Type B pancreatic cell (in vitro differentiated cells): ENCODE results near the gene LRP1-AS. TPM values are rescaled to one million over a fixed set of nuclear protein-coding genes. Genes with fewer than 3 reads are reported as not detected.

Experiments used
- DNase-seq: peaks from one replicate; pipeline ENCODE4 v3.0.0; 2021; ENCODE audit warnings: mixed read lengths; ENCODE audit not compliant: unreplicated experiment; ENCODE audit errors: extremely low spot score
- H3K27ac Mint-ChIP-seq: 2 replicates; pipeline ENCODE4 v1.8.0; 2021; ENCODE audit warnings: mild to moderate bottlenecking, mixed read lengths
- H3K27me3 Mint-ChIP-seq: 2 replicates; pipeline ENCODE4 v1.8.0; 2021; ENCODE audit warnings: mixed read lengths
- H3K36me3 Mint-ChIP-seq: 2 replicates; pipeline ENCODE4 v1.8.0; 2021; ENCODE audit warnings: mixed read lengths
- H3K4me1 Mint-ChIP-seq: one replicate; pipeline ENCODE4 v1.8.0; 2021; ENCODE audit warnings: mixed read lengths; ENCODE audit not compliant: unreplicated experiment
- H3K4me3 Mint-ChIP-seq: 2 replicates; pipeline ENCODE4 v1.8.0; 2021; ENCODE audit warnings: mild to moderate bottlenecking, mixed read lengths
- H3K9me3 Mint-ChIP-seq: 2 replicates; pipeline ENCODE4 v1.8.0; 2021; ENCODE audit warnings: mixed read lengths
- CTCF ChIP-seq: fragments of 200-600 bp; sonication (generic); conservative IDR thresholded peaks from 2 replicates; pipeline ENCODE4 v1.5.0; 2021; ENCODE audit warnings: antibody characterized with exemption, mild to moderate bottlenecking
- total RNA-seq: library from RNA; stranded (reverse); gene quantifications from 2 replicates; pipeline ENCODE4 v1.2.1, GENCODE V29; 2021; ENCODE audit warnings: low replicate concordance

Gene LRP1-AS
- total RNA-seq, 1 donor from 2014 or later, result not detected

DNA sequence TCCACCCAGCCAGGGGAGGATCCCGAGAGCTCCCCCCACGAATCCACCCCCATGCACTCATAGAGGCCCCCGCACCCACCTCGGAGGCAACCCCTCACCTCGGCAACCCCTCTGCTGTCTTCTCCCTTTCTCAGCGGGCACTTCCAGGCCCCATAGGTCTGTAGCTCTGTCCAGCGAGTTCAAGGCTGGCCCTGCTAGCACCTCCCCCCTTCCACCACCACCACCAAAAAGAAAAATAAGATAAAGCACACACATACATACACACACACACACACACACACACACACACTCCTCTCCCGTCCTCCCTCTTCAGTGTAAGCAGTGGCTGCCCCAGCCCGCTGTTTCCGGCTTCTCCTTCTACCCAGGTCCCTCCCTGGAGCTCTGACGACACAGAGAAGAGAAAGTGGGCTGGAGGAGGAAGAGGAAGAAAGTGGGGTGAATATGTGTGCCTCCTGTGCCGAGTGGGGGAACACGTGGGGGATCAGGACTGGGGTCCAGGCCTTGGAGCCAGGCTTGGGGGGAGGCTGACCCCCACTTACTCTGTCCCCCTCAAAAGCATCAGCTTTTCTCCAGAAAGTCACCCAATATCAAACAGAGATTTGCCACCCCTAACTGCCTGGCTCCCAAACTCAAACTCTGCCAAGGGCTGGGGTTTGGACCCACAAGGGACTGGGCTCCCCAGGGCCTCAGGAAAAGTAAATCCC is 36.2 kb downstream of the LRP1-AS start, which contains the start of gene STAT6:
Gene STAT6 (minus strand): TSS at position 332 of the 704 bp plus-strand sequence. CDS start 3,084 bp downstream, outside the sequence.
- DNase-seq, result no peak
- no peak for TF ChIP-seq CTCF
- H3K27ac Mint-ChIP-seq, result peak within 1 kb of the TSS; percentile 99
- peaks cover 4% of the 10 kb centered on the region for H3K27me3 Mint-ChIP-seq
- peaks cover 10% of the 10 kb centered on the region for H3K36me3 Mint-ChIP-seq
- H3K4me3 Mint-ChIP-seq, result peak within 1 kb of the TSS; percentile 96
- H3K4me1 Mint-ChIP-seq, result peaks cover 31% of the 10 kb centered on the region
- no peaks in the 10 kb centered on the region for H3K9me3 Mint-ChIP-seq

- peaks cover 31% of the 10 kb centered on the region for H3K4me1 Mint-ChIP-seq
- no peaks in the 10 kb centered on the region for H3K9me3 Mint-ChIP-seq
- H3K36me3 Mint-ChIP-seq, result peaks cover 10% of the 10 kb centered on the region
- no peak for DNase-seq
- H3K27ac Mint-ChIP-seq, result peak overlapping the region; percentile 99
- peak; percentile 39 for TF ChIP-seq CTCF
- H3K27me3 Mint-ChIP-seq, result peaks cover 4% of the 10 kb centered on the region
- peak overlapping the region; percentile 96 for H3K4me3 Mint-ChIP-seq
These were observed 37.1 kb downstream of the LRP1-AS start for GRCh38 chr12:57110104-57111030.

DNA sequence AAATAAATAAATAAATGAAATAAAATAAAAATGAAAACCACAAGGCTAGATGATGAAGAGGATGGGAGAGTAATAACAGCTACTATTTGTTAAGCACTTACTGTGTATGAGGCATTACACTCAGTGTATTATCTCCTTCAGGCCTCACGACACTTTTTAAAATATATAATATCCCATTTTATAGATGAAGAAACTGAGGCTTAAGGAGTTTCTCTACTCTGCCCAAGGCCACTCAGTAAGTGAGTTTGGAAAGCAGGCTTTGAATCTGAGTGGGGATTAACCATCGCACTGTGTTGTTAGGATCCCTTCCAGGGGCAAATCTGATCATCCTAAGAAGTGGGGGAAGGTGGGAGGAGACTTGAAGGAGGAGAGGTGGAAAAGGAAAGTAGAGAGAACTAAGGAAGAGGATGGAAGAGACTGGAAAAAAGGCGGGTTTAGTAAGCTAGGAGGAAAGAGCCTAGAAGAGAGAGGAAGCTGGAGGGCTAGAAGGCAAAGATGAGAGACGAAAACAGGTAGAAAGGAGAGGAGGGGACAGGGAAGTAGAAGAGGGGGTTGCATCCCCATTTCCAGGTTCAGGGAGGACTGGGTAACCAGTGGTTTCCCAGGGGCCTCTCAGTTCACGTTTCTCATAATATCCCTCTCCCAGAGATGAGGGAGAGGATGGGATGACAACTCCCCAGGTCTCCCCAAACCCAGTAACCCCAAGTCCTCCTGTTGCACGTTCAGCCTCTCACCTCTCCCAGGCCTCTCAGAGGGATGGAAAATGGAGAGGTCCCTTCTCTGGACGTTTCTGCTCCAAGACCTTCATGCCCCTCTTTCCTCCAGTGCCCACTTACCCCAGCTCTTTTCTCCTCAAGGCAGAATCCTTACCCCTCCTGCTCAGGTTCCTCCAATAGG is 38.0 kb downstream of the LRP1-AS start:
- peaks cover 10% of the 10 kb centered on the region for H3K36me3 Mint-ChIP-seq
- no peak for DNase-seq
- H3K4me1 Mint-ChIP-seq, result peaks cover 31% of the 10 kb centered on the region
- H3K27ac Mint-ChIP-seq, result peak overlapping the region; percentile 99
- H3K9me3 Mint-ChIP-seq, result no peaks in the 10 kb centered on the region
- H3K27me3 Mint-ChIP-seq, result peaks cover 4% of the 10 kb centered on the region
- no peak for TF ChIP-seq CTCF
- H3K4me3 Mint-ChIP-seq, result peak overlapping the region; percentile 96

GRCh38 chr12:57107456-57108155 is 39.8 kb downstream of the LRP1-AS start:
- H3K36me3 Mint-ChIP-seq, result peaks cover 10% of the 10 kb centered on the region
- H3K27ac Mint-ChIP-seq, result peak overlapping the region; percentile 55
- no peaks in the 10 kb centered on the region for H3K9me3 Mint-ChIP-seq
- peaks cover 28% of the 10 kb centered on the region for H3K4me1 Mint-ChIP-seq
- TF ChIP-seq CTCF, result no peak
- H3K4me3 Mint-ChIP-seq, result peak overlapping the region; percentile 26
- peaks cover 4% of the 10 kb centered on the region for H3K27me3 Mint-ChIP-seq
- DNase-seq, result no peak
